Endodermal cell (in vitro differentiated cells): ENCODE results near the gene S1PR2. TPM values are rescaled to one million over a fixed set of nuclear protein-coding genes. Genes with fewer than 3 reads are reported as not detected.
"Not testable (repeated sequence)": the region's sequence is repeated elsewhere in the genome, so short reads cannot be mapped to it uniquely, and the experiment has no call there.

ENCODE experiments used
- DNase-seq: peaks from one replicate; pipeline ENCODE4 v3.0.0-alpha.2; 2017
- H3K27ac ChIP-seq: 2 replicates; pipeline ENCODE4 v1.5.1; 2013; ENCODE audit warnings: mild to moderate bottlenecking, low read depth, low read length, moderate library complexity
- H3K27me3 ChIP-seq: 2 replicates; pipeline ENCODE4 v1.6.1; 2013; ENCODE audit warnings: mild to moderate bottlenecking, low read length, moderate library complexity; ENCODE audit not compliant: insufficient read depth, control insufficient read depth, poor library complexity, severe bottlenecking
- H3K36me3 ChIP-seq: 2 replicates; pipeline ENCODE4 v1.7.0; 2013; ENCODE audit warnings: mild to moderate bottlenecking, low read length, moderate library complexity; ENCODE audit not compliant: control insufficient read depth, insufficient read depth
- H3K4me1 ChIP-seq: one replicate; pipeline ENCODE4 v1.7.0; 2013; ENCODE audit warnings: low read length; ENCODE audit not compliant: control insufficient read depth, insufficient read depth
- H3K4me3 ChIP-seq: 2 replicates; pipeline ENCODE4 v1.5.1; 2013; ENCODE audit warnings: mild to moderate bottlenecking, low read length, moderate library complexity
- H3K9ac ChIP-seq: 2 replicates; pipeline ENCODE4 v1.6.1; 2013; ENCODE audit warnings: mild to moderate bottlenecking, low read length, moderate library complexity; ENCODE audit not compliant: poor library complexity, severe bottlenecking; ENCODE audit errors: extremely low read depth
- H3K9me3 ChIP-seq: 2 replicates; pipeline ENCODE4 v1.6.1; 2013; ENCODE audit warnings: mild to moderate bottlenecking, low read length, moderate library complexity; ENCODE audit not compliant: control insufficient read depth
- H3K27ac Mint-ChIP-seq: 2 replicates; pipeline ENCODE4 v1.8.0; 2020; ENCODE audit warnings: mixed read lengths
- H3K27me3 Mint-ChIP-seq: 2 replicates; pipeline ENCODE4 v1.8.0; 2021; ENCODE audit warnings: mild to moderate bottlenecking, mixed read lengths; ENCODE audit not compliant: insufficient read depth
- H3K36me3 Mint-ChIP-seq: 2 replicates; pipeline ENCODE4 v1.8.0; 2020; ENCODE audit warnings: low read depth, mixed read lengths
- H3K4me1 Mint-ChIP-seq: 2 replicates; pipeline ENCODE4 v1.8.0; 2020; ENCODE audit warnings: mixed read lengths
- H3K4me3 Mint-ChIP-seq: 2 replicates; pipeline ENCODE4 v1.8.0; 2020; ENCODE audit warnings: mild to moderate bottlenecking, moderate library complexity, mixed read lengths
- H3K9me3 Mint-ChIP-seq: 2 replicates; pipeline ENCODE4 v1.8.0; 2020; ENCODE audit warnings: mild to moderate bottlenecking, mixed read lengths
- CTCF ChIP-seq: fragments of 200-600 bp; sonication (generic); conservative IDR thresholded peaks from 2 replicates; pipeline ENCODE4 v1.5.0; 2021; ENCODE audit warnings: antibody characterized with exemption, mild to moderate bottlenecking
- WGBS, 2 experiments: methylation state at CpG; one replicate each; pipeline versions ENCODE4 v1.1.5 to v1.1.7; 2013; ENCODE audit warnings: missing lambda C conversion rate in 2 of 2, mixed read lengths in 1 of 2; ENCODE audit not compliant: insufficient coverage in 1 of 2, insufficient read length in 1 of 2; 5-methylcytosine and 5-hydroxymethylcytosine counted together
- total RNA-seq, 2 donors: library from RNA; stranded (reverse); fragmentation: NEBNext Ultra II Directional in 1 of 2; extraction: Animal tissue kit (Norgen Biotek cat#: 25700) in 1 of 2; gene quantifications; 2 replicates in 1 of 2; 3 replicates in 1 of 2; pipeline ENCODE4 v1.2.1, GENCODE V29; 2021

The S1PR2 gene
- total RNA-seq, 2 donors from 2014 or later: 11.0 to 16.4 TPM

- no peak for TF ChIP-seq CTCF
- no peak overlapping the region for H3K9ac ChIP-seq
- no peaks in the 10 kb centered on the region for H3K4me1 ChIP-seq
- no peak overlapping the region for H3K4me3 ChIP-seq
- H3K9me3 ChIP-seq: no peaks in the 10 kb centered on the region
- no peak overlapping the region for H3K4me3 Mint-ChIP-seq
- no peak for DNase-seq
- WGBS, 2 experiments: 93 to 96% methylated on average over 4 to 6 of the region's 6 CpGs
- H3K9me3 Mint-ChIP-seq: no peaks in the 10 kb centered on the region
- no peaks in the 10 kb centered on the region for H3K36me3 Mint-ChIP-seq
- H3K27ac ChIP-seq: no peak overlapping the region
- H3K27me3 ChIP-seq: no peaks in the 10 kb centered on the region
- H3K36me3 ChIP-seq: no peaks in the 10 kb centered on the region
- H3K27ac Mint-ChIP-seq: no peak overlapping the region
- no peaks in the 10 kb centered on the region for H3K27me3 Mint-ChIP-seq
- peaks cover 4% of the 10 kb centered on the region for H3K4me1 Mint-ChIP-seq
Observed at GRCh38 chr19:10246511-10246910, 15.4 kb upstream of the S1PR2 start.

DNA sequence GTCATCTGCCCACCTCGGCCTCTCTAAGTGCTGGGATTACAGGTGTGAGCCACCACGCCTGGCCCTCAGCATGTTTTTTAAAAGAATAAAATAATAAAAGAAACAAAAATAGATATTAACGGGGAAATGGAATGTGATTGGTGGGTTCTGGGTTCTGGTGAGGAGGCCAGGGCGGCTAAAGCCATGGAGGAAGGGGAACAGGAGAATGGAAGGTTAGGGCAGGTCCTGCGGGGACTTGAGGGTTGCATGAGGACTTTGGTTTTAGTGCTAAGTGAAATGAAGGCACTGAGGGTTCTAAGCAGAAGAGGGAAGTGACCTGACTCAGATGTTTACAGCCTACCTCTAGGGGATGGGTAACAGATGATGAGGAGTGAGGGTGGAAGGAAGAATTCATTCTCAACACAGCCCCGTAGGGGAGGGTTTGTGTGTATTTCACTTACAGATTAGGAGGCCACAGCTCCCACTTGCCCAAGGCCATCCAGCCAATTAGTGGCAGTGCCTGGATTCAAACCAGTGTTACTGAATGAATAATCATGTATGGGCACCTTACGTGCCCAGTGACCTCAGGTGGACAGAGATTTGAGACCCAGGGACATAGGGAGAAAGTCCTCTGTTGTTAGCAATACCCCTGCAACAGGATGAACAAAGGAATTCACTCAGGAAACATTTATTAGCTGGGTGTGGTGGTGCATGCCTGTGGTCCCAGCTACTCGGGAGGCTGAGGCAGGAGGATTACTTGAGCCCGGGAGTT, 14.2 kb upstream of the S1PR2 start:
- H3K36me3 Mint-ChIP-seq: no peaks in the 10 kb centered on the region
- H3K27me3 Mint-ChIP-seq: no peaks in the 10 kb centered on the region
- no peaks in the 10 kb centered on the region for H3K9me3 Mint-ChIP-seq
- Histone ChIP-seq H3K27me3 (no peaks in the 10 kb centered on the region), H3K4me3 (no peak overlapping the region), H3K9ac (no peak overlapping the region), H3K4me1 (no peaks in the 10 kb centered on the region), H3K36me3 (no peaks in the 10 kb centered on the region), H3K27ac (no peak overlapping the region), H3K9me3 (no peaks in the 10 kb centered on the region)
- no peak for DNase-seq
- no peak overlapping the region for H3K27ac Mint-ChIP-seq
- H3K4me3 Mint-ChIP-seq: no peak overlapping the region
- no peak for TF ChIP-seq CTCF
- 84 to 94% methylated on average over 8 of the region's 9 CpGs for WGBS, 2 experiments
- peaks cover 4% of the 10 kb centered on the region for H3K4me1 Mint-ChIP-seq

DNA sequence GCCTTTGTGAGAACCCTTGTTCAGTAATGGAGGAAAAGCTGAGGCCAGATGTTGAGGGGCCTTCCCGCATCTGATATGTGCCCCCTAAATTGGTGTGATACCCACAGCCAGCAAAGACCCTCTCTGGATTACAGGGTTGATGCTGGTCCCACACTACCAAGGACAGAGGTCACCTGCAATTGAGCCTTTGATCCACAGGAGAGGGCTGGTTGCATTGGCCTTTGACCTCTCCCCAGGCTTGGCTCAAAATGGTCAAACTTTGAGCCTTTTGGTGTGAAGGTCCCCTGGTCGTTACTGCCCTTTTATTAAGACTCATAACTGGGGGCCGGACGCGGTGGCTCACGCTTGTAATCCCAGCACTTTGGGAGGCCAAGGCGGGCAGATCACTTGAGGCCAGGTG, 12.5 kb upstream of the S1PR2 start:
- no peak for TF ChIP-seq CTCF
- no peaks in the 10 kb centered on the region for H3K9me3 Mint-ChIP-seq
- WGBS, 2 experiments: 86 to 93% methylated on average over 7 of the region's 7 CpGs
- Histone ChIP-seq H3K4me3 (no peak overlapping the region), H3K9me3 (no peaks in the 10 kb centered on the region), H3K9ac (no peak overlapping the region), H3K4me1 (no peaks in the 10 kb centered on the region), H3K27me3 (no peaks in the 10 kb centered on the region), H3K27ac (no peak overlapping the region), H3K36me3 (no peaks in the 10 kb centered on the region)
- no peak for DNase-seq
- no peaks in the 10 kb centered on the region for H3K27me3 Mint-ChIP-seq
- no peaks in the 10 kb centered on the region for H3K36me3 Mint-ChIP-seq
- H3K27ac Mint-ChIP-seq: no peak overlapping the region
- H3K4me1 Mint-ChIP-seq: peaks cover 4% of the 10 kb centered on the region
- no peak overlapping the region for H3K4me3 Mint-ChIP-seq

GRCh38 chr19:10241826-10242449, 10.8 kb upstream of the S1PR2 start:
- not testable (repeated sequence) for H3K9me3 Mint-ChIP-seq, H3K4me3 Mint-ChIP-seq, H3K4me1 Mint-ChIP-seq, H3K4me3 ChIP-seq, H3K9ac ChIP-seq, H3K36me3 ChIP-seq, H3K4me1 ChIP-seq, H3K36me3 Mint-ChIP-seq, H3K27me3 ChIP-seq, H3K27me3 Mint-ChIP-seq, H3K9me3 ChIP-seq, H3K27ac Mint-ChIP-seq, H3K27ac ChIP-seq, DNase-seq
- WGBS, 2 experiments: 94 to 95% methylated on average over 11 of the region's 11 CpGs
